HG02852 (cell line): ENCODE results near the gene CD276.

Source experiments
- ATAC-seq: cut with Tn5 transposase; IDR thresholded peaks from one replicate; pipeline ENCODE4 v1.9.1; 2021; ENCODE audit warnings: mild to moderate bottlenecking, moderate library complexity; ENCODE audit not compliant: unreplicated experiment

Gene CD276

GRCh38 chr15:73746883-73747282, 62.7 kb downstream of the CD276 start:
- ATAC-seq = no peak

- ATAC-seq = no peak
These were observed 63.8 kb downstream of the CD276 start for GRCh38 chr15:73747847-73748590.

GRCh38 chr15:73748730-73749129, 64.5 kb downstream of the CD276 start:
- no peak for ATAC-seq

GRCh38 chr15:73749533-73749932, 65.3 kb downstream of the CD276 start:
- no peak for ATAC-seq

- no peak for ATAC-seq
These were observed 65.8 kb downstream of the CD276 start for GRCh38 chr15:73749971-73750370.

- no peak for ATAC-seq
These were observed 66.3 kb downstream of the CD276 start for GRCh38 chr15:73750438-73750837.

GRCh38 chr15:73750951-73751350, 66.8 kb downstream of the CD276 start:
- no peak for ATAC-seq

GRCh38 chr15:73751511-73751898, 67.3 kb downstream of the CD276 start:
- ATAC-seq = no peak

GRCh38 chr15:73751899-73752805, 68.0 kb downstream of the CD276 start:
- ATAC-seq = no peak

- ATAC-seq = no peak
These were observed 68.6 kb downstream of the CD276 start for GRCh38 chr15:73752806-73753193.

- ATAC-seq = no peak
These were observed 69.3 kb downstream of the CD276 start, which contains the start of gene INSYN1 for GRCh38 chr15:73753250-73754130. INSYN1 (minus strand) TSS chr15:73753351; CDS start chr15:73751130, 2,221 bp downstream.

GRCh38 chr15:73754461-73754860, 70.3 kb downstream of the CD276 start:
- ATAC-seq = no peak

GRCh38 chr15:73755481-73755880, 71.3 kb downstream of the CD276 start:
- ATAC-seq = no peak

GRCh38 chr15:73755946-73756345, 71.8 kb downstream of the CD276 start:
- no peak for ATAC-seq

GRCh38 chr15:73756390-73756789, 72.2 kb downstream of the CD276 start:
- no peak for ATAC-seq

- no peak for ATAC-seq
These were observed 72.8 kb downstream of the CD276 start for GRCh38 chr15:73756947-73757513.

- no peak for ATAC-seq
These were observed 73.4 kb downstream of the CD276 start for GRCh38 chr15:73757571-73757970.

- no peak for ATAC-seq
These were observed 74.3 kb downstream of the CD276 start for GRCh38 chr15:73758461-73758860.

GRCh38 chr15:73760330-73761329, 76.4 kb downstream of the CD276 start:
- no peak for ATAC-seq
